Sigmoid colon (tissue), 7 donors: Measurements from ENCODE around the gene PARP8. TPM values are rescaled to one million over a fixed set of nuclear protein-coding genes. Genes with fewer than 3 reads are reported as not detected.
"Not testable (repeated sequence)": the region's sequence is repeated elsewhere in the genome, so short reads cannot be mapped to it uniquely, and the experiment has no call there.

Experiments used
- DNase-seq: peaks from one replicate; pipeline ENCODE4 v3.0.0-alpha.2; 2019
- H3K27ac ChIP-seq, 4 donors: fragments of 200-600 bp; sonication (generic); one replicate each; pipeline ENCODE4 v1.5.1; 2016 to 2019; ENCODE audit warnings: mild to moderate bottlenecking in 1 of 4
- H3K27me3 ChIP-seq, 3 donors: fragments of 200-600 bp; sonication (generic); one replicate each; pipeline ENCODE4 v1.5.1; 2019; ENCODE audit warnings: mild to moderate bottlenecking in 1 of 3
- H3K36me3 ChIP-seq, 4 donors: fragments of 200-600 bp; sonication (generic); one replicate each; pipeline ENCODE4 v1.5.1; 2016 to 2019
- H3K4me1 ChIP-seq, 4 donors: fragments of 200-600 bp; sonication (generic); one replicate each; pipeline ENCODE4 v1.5.1; 2017 to 2019
- H3K4me3 ChIP-seq, 4 donors: fragments of 200-600 bp; sonication (generic); one replicate each; pipeline ENCODE4 v1.5.1; 2017 to 2019; ENCODE audit warnings: mild to moderate bottlenecking in 2 of 4, moderate library complexity in 1 of 4
- H3K9me3 ChIP-seq, 4 donors: fragments of 200-600 bp in 3 of 4; sonication (generic) in 3 of 4; one replicate each; pipeline versions ENCODE4 v1.5.1 to v1.6.1; 2013 to 2019
- CTCF ChIP-seq, 4 experiments: fragments of 450-650 bp in 3 of 4; fragments of 200-600 bp in 1 of 4; IDR thresholded peaks; one replicate each; pipeline ENCODE4 v1.5.1; 2016 to 2019; ENCODE audit warnings: antibody characterized with exemption in 4 of 4, mild to moderate bottlenecking in 3 of 4, moderate library complexity in 2 of 4
- EP300 ChIP-seq, 4 donors: sonication (generic); formaldehyde crosslinking; IDR thresholded peaks; one replicate each; pipeline ENCODE4 v1.6.1; 2017; ENCODE audit warnings: antibody characterized with exemption in 4 of 4
- POLR2A ChIP-seq, 2 donors: fragments of 450-650 bp; IDR thresholded peaks; one replicate each; pipeline ENCODE4 v1.6.1; 2016; ENCODE audit warnings: antibody characterized with exemption in 2 of 2, mild to moderate bottlenecking in 2 of 2, moderate library complexity in 2 of 2
- POLR2AphosphoS5 ChIP-seq, 4 donors: sonication (generic); formaldehyde crosslinking; IDR thresholded peaks; one replicate each; pipeline ENCODE4 v1.6.1; 2017; ENCODE audit warnings: antibody characterized with exemption in 4 of 4
- WGBS, 2 donors: extraction: QIAGEN DNeasy Blood & Tissue Kit; methylation state at CpG; one replicate each; pipeline ENCODE4 v1.1.7; 2013; 5-methylcytosine and 5-hydroxymethylcytosine counted together
- intact Hi-C: fragments of 100-400 bp; cut with DNase I; formaldehyde crosslinking; loops from one replicate; pipeline ENCODE4 v1.15.1; 2023
- polyA plus RNA-seq, 3 donors: library from polyadenylated mRNA; stranded (reverse); fragments of 200-250 nt; gene quantifications; one replicate each; pipeline ENCODE4 v1.2.3, GENCODE V29; 2013
- total RNA-seq, 4 donors: library from RNA; depleted of rRNA; stranded (reverse); fragments of >200 nt; gene quantifications; one replicate each; pipeline ENCODE4 v1.1.0, GENCODE V29; 2016
- donor health status: healthy with polysubstance abuse.
- donor health status: Bipolar disorder and iron deficiency.
- donor health status: healthy.

PARP8 gene
- total and polyA plus RNA-seq, 7 donors = 1.8 to 26.9 (median 13.3) TPM

DNA sequence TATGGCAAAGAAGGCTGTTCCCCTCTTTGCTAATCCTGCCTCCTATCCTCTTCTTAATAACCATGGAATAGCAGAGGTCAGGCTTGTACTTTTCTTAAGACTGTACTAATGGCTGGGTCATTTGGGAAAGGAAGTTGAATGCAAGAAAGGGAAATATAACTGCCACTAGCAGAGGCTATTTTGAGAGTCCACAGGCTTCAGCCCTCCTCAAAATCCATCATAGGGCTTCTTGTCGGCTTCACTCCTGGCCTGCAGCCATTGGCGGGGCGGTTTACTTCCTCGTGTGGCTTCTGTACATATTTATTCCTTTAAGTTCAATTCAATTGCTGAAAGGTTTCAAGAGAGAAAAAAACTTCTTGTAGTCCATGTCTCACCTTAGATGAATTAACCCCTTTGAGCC, 2.8 kb upstream of the PARP8 start:
- H3K27me3 ChIP-seq = no peaks in the 10 kb centered on the region
- DNase-seq = peak; percentile 67
- H3K4me3 ChIP-seq = no peak overlapping the region
- no peaks in the 10 kb centered on the region for H3K9me3 ChIP-seq
- WGBS, 2 donors = 16 to 44% methylated on average over 4 of the region's 4 CpGs
- intact Hi-C loops = no loop called here
- no peaks in the 10 kb centered on the region for H3K36me3 ChIP-seq
- peaks cover 0 to 12% (median 6%) of the 10 kb centered on the region in 4 donors for H3K4me1 ChIP-seq
- no peak overlapping the region for H3K27ac ChIP-seq
- TF ChIP-seq CTCF (IDR thresholded peaks at IDR 0.05) (no peak), EP300 (IDR thresholded peaks at IDR 0.05) (no peak), POLR2A (IDR thresholded peaks at IDR 0.05) (no peak), POLR2AphosphoS5 (IDR thresholded peaks at IDR 0.05) (no peak)

DNA sequence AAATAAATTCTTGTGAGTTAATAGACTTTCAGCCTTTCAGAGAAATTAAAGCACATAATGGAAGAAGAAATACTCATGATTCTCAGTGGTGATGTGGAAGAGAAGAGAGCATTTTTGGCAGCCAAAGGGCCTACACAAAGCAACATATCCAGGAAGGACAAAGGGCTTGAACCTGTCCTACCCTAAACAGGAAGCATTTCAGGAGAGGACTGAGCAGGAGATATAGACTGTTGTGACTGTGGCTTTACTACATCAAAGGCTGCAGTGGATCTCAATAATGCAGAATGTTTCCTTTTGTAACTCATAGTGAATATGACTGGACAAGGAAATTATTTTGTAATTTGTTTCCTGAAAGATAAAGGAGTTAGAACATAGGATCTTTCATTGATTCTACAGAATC, 1.3 kb upstream of the PARP8 start:
- peaks cover 0 to 25% (median 10%) of the 10 kb centered on the region in 4 donors for H3K4me1 ChIP-seq

DNA sequence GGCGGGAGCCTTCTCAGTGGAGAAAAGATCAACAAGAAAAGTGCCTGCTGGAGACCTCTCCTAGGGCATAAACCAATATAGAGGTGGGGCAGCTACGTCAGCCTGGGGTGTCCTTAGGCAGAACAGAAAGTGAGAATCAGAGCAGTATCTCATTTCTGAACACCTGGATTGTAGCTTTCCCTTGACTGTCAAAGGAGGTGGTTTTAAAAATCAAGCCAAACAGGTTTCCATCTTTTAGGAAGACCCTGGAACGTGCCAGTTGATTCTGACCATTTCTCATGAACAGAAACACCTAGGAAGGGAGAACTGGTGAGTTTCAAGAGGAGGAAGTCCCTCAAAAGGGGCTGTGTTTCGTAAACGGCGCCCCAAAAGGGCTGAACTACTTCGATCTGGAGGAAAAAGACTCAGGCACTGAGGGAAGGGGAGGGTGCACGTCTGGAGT, 655 bp upstream of the PARP8 start:
- intact Hi-C loops = loop anchor here (5.0 kb wide), 1 partner anchor 87 kb away; no protein-coding TSS in a partner anchor

More for the DNA sequence above, 1.3 kb upstream of the PARP8 start:
- TF ChIP-seq EP300 (IDR thresholded peaks at IDR 0.05) = no peak
- no peak for TF ChIP-seq CTCF (IDR thresholded peaks at IDR 0.05)
- TF ChIP-seq POLR2A (IDR thresholded peaks at IDR 0.05) = no peak
- TF ChIP-seq POLR2AphosphoS5 (IDR thresholded peaks at IDR 0.05) = no peak
- DNase-seq = no peak
- Histone ChIP-seq H3K4me3 (no peak overlapping the region), H3K9me3 (no peaks in the 10 kb centered on the region), H3K27ac (peak overlapping the region in 1 of 4 donors; percentile 89), H3K27me3 (no peaks in the 10 kb centered on the region), H3K36me3 (no peaks in the 10 kb centered on the region)
- intact Hi-C loops = loop anchor here (5.0 kb wide), 1 partner anchor 87 kb away; no protein-coding TSS in a partner anchor

GRCh38 chr5:50667023-50667652, 701 bp downstream of the PARP8 start:
- DNase-seq = peak; percentile 81
- peak overlapping the region; percentile 77 to 98 (median 86) for H3K4me3 ChIP-seq
- H3K4me1 ChIP-seq = peaks cover 0 to 25% (median 10%) of the 10 kb centered on the region in 4 donors
- H3K36me3 ChIP-seq = no peaks in the 10 kb centered on the region
- TF ChIP-seq POLR2AphosphoS5 (IDR thresholded peaks at IDR 0.05) (peak in 1 of 4 donors; percentile 39), EP300 (IDR thresholded peaks at IDR 0.05) (no peak)
- intact Hi-C loops = loop anchor here (5.0 kb wide), 1 partner anchor 85 kb away; no protein-coding TSS in a partner anchor
- peak overlapping the region; percentile 79 to 89 (median 83) for H3K27ac ChIP-seq
- H3K9me3 ChIP-seq = no peaks in the 10 kb centered on the region
- H3K27me3 ChIP-seq = no peaks in the 10 kb centered on the region
- WGBS, 2 donors = 0 to 1% methylated on average over 45 to 46 of the region's 46 CpGs

More for the DNA sequence above, 655 bp upstream of the PARP8 start:
- not testable (repeated sequence) for DNase-seq, H3K36me3 ChIP-seq, H3K9me3 ChIP-seq, H3K27me3 ChIP-seq
- H3K27ac ChIP-seq = peak overlapping the region; percentile 79 to 89 (median 83)
- H3K4me1 ChIP-seq = peaks cover 0 to 25% (median 10%) of the 10 kb centered on the region in 4 donors
- H3K4me3 ChIP-seq = peak overlapping the region in 3 of 4 donors; percentile 77 to 87 (median 84)
- WGBS, 2 donors = 13 to 22% methylated on average over 8 of the region's 8 CpGs

DNA sequence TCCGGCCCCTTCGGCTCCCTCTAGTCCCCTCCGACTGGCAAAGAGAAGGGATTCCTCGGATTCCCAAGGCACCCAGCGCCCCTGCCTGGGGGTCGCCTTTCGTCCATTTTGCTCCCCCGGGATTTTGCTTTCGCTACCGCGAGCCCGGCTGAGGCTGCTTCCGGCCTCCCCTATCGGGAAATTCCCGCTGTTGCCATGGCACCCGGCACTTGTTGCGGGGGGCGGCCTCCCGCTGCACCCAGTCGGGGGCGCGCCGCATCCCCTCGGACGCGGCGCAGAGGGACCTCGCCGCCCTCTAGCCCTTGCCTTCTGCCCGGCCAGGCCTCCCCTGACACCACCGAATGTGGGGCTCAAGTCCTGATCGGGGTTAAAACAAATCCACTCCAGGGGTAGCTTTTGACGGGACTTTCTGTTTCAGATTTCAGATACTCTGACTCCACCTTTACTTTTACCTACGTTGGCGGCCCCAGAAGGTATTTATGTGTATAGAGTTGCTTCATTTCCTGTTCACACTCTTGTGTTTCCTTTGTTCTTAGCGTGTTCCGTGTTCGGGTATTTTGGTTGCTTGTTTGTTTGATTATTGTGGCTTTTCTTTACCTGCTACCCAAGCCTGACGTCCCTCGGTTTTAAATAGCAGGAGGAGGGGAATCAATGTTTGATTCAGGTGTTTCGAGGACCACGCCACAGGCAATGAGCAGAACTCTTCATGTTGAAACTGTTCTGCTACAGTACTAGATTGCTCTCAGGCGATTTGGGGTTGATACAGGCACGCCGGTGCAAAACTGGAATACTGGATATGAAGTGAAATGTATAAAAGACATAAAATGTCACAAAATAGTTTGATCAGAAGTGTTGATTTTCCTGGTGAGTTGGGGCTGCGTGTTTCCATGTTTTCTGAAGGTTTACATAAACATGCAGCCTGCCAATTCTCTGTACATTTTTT, 1.5 kb downstream of the PARP8 start:
- no peaks in the 10 kb centered on the region for H3K27me3 ChIP-seq
- DNase-seq = peak; percentile 79
- H3K4me1 ChIP-seq = peaks cover 0 to 25% (median 10%) of the 10 kb centered on the region in 4 donors
- TF ChIP-seq POLR2A (IDR thresholded peaks at IDR 0.05) (no peak), EP300 (IDR thresholded peaks at IDR 0.05) (no peak), CTCF (IDR thresholded peaks at IDR 0.05) (no peak), POLR2AphosphoS5 (IDR thresholded peaks at IDR 0.05) (peak in 1 of 4 donors; percentile 14)
- H3K9me3 ChIP-seq = no peaks in the 10 kb centered on the region
- intact Hi-C loops = loop anchor here (5.0 kb wide), 1 partner anchor 84 kb away; no protein-coding TSS in a partner anchor
- no peaks in the 10 kb centered on the region for H3K36me3 ChIP-seq
- peak overlapping the region; percentile 79 to 89 (median 83) for H3K27ac ChIP-seq
- WGBS, 2 donors = 1% methylated on average over 46 of the region's 46 CpGs
- peak overlapping the region; percentile 77 to 98 (median 86) for H3K4me3 ChIP-seq

- H3K27me3 ChIP-seq, H3K9me3 ChIP-seq, DNase-seq, H3K36me3 ChIP-seq: not testable (repeated sequence)
- intact Hi-C loops = loop anchor here (5.0 kb wide), 1 partner anchor 84 kb away; no protein-coding TSS in a partner anchor
- Histone ChIP-seq H3K4me3 (peak overlapping the region in 3 of 4 donors; percentile 77 to 87 (median 84)), H3K4me1 (peaks cover 0 to 25% (median 12%) of the 10 kb centered on the region in 4 donors), H3K27ac (peak overlapping the region in 3 of 4 donors; percentile 79 to 89 (median 82))
- WGBS, 2 donors = 9 to 21% methylated on average over 1 of the region's 1 CpG
Measured at GRCh38 chr5:50668636-50669035, 2.2 kb downstream of the PARP8 start.
